HG03066 (cell line): ENCODE measurements around the gene MFNG.

Source experiments
- ATAC-seq: cut with Tn5 transposase; IDR thresholded peaks from one replicate; pipeline ENCODE4 v1.9.1; 2021; ENCODE audit warnings: low read depth; ENCODE audit not compliant: unreplicated experiment

The MFNG gene

DNA sequence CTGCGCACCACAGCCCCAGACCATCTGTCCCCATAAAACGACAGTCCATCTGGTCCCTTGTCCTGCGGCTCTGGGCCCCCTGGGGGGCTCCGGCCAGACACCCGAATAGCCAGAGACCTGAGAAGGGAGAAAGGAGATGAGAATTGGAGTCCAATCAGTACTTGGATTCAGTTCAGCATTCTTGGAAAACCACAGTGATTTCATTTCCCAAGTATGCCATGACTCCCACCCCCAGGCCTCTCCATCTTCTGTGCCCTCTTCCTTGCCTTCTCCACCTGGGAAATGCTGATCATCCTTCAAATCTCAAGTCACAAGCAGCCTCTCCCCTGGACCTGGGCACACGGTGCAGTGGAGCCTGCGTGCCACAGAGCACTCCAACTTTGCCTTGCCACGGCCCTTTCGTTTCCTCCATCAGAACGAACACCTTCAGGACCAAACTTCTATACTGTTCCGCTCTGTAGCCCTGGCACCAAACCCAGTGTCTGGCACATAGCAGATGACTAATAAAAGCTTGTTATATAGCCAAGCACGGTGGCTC lies 10.9 kb upstream of the MFNG start:
- no peak for ATAC-seq

DNA sequence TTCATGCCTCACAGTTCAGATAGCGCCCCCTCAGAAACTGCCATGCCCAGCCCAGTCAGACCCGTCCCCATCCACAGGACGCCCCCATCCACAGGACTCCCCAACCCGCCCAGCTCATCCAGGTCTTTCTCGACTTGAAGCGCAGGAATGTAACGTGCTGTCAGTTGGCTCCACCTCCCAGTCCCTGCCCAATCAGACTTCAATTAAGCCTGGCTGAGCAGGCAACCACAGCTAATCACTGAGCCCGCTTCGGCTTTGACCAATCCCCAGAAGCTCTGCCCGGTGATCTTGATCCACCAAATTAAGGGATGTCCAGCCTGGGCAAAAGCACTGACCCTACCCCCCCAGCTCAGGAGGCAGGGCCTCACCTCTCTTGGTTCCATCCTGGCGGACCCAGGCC lies 10.5 kb upstream of the MFNG start:
- ATAC-seq, result no peak

DNA sequence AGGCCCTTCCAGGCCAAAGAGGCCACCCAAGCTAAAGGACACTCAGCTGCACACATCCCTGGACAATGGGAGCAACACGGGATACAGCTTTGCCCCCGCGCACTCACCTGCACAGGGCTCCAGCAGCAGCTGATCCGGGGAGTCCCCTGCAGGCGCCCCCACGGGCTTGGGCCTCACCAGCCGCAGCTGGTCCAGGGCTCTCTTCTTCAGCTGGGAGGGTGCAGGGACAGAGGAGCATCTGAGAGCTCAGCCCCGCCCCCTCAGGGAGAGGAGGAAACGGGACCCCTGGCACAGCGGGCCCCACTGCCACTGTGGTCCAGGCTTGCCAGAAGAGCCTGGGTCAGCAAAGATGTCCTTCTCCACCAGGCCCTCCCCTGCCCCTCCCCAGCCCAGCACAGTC lies 7.8 kb upstream of the MFNG start:
- no peak for ATAC-seq

DNA sequence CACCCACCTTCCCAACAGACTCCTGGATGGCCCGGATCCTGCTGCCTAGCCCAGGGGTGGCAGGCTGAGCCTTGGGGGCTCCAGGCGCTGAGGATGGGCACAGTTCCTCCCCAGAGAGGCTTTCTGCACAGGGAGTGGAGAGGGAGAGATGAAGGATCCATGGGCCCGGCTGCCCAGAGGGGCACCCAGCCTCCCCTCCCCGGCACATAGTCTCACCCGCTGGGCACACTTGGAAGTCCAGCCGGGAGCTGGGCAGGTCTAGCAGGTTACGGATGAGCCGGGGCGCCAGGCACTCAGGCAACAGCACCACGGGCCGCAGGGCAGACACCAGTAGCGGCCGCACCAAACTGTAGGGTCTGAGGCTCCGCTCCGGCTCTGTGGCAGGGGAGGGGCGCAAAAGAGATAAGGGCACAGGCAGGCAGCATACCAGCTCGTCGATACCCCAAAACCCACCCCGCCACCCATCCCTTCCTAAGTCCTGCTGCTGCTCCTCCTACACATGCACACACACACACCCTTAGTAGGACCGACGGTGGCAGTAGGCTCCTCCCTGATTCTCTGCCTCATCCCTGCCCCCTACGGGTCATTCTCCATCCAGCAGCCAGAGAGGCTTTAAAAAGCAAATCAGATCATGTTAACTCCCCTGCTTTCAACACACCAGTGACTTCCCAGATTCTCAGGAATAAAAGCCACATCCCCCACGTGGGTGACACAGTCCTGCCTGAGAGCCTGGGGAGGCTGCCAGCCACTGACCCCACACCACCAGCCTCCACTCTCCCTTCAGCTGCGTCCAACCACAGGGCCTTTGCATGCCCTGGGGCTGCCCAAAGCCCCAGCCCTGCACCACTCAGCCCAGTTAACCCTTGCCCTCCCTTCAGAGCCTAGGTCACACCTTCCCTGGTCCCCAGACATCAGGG lies 6.5 kb upstream of the MFNG start:
- ATAC-seq, result no peak

DNA sequence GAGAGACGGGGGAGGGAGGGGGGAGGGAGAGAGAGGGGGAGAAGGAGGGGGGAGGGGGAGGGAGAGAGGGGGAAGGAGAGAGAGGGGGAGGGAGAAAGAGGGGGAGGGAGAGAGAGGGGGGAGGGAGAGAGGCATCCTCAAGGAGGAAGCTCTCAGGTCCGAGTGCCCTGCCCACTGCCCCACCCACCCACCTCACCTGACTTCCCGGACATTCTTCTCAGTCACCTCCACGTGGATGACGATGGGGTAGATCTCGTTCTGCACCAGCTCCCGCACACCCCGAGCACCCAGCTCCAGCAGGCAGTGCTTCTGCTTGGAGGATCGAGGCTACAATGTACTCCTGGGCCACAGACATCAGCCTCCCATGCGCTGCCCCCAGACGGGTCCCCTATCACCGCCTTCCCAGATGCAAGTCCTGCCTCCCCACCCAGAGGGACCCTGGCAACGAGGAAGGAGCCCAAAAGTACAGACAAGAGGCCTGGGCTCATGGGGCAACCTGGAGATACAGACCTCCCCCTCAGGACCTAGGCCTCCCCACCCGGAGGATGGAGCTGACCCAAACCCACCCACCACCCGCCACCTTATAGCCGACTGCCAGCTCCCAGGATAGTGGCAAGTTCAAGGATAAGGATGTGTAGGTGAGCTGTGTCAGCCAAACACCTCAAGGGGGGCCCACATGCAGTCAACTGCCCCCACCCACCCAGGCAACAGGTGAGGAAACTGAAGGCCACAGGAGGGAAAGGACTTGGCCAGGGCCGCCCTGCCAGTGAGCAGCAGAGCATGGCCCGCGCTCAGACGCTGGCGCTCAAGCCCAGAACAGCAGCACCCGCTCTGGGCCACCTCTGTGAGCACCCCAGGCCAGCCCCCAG lies 5.6 kb upstream of the MFNG start:
- no peak for ATAC-seq

DNA sequence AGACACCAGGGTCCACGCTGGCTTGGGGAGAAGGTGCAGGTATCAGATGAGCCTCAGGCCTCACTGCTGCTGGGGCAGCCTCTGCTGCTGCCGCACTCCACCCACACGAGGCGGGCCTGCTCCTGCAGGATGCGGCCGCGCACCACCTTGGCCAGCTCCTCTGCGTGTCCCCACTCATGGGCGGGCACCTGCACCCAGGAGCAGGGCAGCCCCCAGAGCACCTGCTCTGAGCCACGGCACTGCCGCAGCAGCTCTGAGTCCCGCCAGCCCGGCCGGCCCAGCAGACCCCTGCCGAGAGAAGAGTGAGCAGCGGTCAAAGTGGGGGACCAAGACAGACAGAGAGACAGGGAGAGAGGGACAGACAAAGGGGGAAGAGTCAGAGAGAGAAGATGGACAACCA lies 4.9 kb upstream of the MFNG start:
- ATAC-seq, result no peak

DNA sequence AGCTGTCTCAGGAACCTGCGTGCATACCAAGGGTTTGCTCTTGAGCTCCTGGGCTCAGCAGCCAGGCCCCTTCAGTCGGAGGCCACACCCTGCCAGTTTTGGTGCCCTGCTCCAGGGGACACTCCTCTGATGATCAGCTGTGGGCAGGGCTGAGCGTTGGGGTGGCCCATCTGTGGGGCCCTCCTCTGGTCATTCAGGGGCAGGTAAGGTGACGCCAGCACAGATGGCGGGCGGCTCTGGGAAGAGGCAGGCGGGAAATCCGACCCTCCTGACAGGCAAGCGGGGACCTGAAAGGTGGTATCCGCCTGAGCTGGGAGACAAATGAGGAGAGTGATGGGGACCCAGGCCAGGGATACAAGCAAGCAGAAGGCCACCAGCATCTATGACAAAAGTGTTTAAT lies 3.8 kb upstream of the MFNG start:
- ATAC-seq, result no peak

DNA sequence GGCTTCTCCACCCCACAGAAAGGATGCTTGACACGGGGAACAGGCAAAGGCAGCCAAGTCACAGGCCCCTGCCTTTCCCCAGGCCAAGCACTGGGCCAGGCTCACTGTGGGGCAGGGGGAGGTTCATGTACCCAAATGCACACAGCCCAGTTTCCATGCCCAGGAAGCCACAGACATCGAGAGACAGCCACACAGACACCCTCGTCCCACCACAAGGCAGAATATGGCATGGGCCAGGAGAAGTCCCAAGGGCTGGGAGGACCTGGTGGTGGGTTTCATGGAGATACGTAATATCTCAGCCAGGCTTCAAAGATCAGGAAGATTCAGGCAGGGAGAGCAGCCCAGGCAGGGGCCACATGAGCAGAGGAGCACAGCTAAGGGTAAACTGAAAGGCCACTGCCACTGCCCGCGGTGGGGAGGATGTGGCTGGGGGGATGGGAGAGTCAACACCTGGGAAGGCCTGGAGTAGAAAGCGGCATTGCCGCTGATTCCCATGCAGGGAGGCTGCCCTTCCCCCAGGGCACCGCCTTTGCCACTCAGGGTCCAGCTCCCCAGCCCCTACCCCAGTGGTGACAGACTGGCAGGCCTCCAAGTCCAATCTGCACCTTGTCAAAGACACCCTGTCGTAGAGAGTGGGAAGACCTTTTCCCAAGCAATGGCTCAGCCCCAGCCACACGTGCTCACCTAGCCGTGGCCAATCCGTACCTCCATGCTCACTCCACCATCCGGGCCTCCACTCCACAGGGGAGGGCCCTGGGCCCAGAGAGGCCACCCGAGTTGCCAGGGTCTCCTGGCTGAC lies 2.4 kb upstream of the MFNG start:
- ATAC-seq, result no peak

DNA sequence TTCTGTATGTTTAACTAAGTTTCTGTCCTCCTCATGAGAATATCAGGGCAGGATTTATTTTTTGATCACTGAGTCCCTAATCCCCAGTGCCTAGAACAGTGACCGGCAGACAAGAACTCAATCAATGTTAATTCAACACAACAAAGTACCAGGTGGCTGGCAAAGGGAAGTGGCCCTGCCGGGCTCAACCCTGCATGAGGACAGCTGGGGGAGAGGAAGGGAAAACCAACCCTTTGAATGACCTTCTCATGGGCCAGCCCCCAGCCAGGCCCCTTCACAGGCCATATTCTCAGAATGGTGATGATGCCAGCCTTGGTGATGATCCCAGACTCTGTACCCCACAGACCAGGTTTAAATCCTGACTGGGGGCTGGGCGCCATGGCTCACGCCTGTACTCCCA lies 1.4 kb upstream of the MFNG start:
- no peak for ATAC-seq

DNA sequence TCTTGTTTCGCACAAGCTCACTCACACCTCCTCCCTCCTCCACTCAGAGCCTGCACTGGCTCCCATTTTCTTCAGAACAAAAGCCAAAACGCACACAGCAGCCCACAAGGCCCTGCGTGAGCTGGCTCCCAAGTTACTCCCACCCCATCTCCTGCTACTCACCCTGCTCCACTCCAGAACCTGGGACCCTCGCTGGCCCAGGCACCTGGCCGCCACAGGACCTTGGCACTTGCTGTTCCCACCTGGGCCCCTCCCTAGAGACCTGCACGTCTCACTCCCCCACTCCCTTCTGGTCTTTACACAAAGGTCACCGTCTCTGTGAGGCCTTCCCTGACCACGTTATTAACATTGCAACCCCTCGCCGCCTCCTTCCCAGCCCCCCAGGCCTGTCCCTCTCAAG lies 945 bp upstream of the MFNG start:
- ATAC-seq, result no peak

DNA sequence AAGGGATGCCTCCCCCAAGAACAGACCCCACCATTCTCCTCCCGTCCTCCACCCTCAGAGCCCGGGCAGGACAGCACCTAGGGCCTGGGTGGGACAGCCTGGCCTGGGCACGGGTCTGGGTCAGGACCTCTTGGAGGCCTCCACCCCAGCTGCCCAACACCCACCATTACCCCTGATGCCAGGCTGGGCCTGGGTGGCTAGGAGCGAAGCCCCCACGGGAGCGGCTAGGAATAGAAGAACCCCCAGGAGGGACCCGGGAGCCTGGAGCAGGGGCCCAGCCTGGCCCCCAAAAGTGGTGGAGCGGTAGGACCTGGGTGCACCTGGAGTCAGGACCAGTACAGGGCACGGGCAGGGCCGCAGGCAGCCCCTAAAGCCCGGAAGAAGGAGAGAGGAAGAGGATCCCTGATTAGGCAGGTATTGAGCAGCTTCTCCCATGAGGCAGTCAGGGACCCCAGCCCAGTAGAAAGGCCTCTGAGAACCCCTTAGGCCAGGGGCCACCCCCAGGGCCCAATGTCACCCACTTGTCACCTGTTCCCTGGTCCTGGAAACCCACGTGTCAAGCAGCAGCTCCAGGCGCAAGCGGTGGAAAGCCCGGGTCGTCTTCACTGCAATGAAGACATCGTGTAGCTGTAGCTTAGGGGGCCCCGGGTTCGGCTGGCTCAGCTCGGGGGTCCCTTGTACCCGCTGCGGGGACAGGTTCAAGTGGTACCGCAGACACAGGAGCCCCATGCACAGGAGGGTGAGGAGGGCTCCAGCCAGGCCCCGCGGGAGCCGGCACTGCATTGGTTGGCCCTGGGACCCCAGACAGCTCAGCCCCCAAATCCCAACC lies 575 bp downstream of the MFNG start:
- ATAC-seq, result no peak

DNA sequence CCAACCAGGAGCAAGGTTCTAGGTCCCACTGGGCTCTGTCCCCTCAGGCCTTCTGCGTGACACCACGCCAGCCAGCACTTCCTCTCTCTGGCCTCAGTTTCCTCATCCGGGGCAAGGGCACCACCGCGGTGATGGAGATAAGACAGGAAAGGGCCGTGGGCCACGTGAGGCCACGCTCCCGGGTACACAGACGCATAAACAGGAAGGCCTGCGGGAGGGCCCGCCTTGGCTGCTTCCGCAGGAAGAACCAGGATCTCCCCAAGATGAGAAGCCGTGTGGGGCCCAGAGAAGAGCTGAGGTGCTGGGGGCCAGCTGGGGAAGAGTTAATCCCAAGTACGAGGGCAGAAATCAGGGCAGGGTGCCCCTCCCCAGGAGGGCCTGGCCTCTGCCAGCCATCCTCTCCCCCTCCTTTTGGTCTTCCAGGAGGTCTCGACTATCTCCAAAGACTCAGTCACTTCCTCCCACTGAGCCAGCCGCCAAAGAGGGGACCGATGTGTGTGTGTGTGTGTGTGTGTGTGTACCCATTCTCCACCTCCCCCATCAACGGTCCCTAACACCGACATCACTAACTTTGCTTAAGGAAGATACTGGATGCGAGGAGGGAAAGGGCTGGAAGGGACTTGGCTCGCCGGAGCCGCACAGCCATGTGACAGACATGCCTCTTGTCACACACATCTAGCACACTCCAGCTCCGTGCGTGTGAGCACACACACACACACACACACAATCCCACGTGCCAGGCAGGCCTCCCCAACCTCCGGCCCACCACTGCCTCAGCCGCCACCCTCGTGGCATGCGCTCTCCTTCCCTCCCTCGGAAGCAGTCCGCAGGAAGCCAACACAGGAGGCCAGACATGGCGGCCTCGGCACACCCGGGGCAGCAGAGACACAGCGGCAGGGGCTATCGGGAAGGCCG lies 1.4 kb downstream of the MFNG start:
- ATAC-seq, result no peak

DNA sequence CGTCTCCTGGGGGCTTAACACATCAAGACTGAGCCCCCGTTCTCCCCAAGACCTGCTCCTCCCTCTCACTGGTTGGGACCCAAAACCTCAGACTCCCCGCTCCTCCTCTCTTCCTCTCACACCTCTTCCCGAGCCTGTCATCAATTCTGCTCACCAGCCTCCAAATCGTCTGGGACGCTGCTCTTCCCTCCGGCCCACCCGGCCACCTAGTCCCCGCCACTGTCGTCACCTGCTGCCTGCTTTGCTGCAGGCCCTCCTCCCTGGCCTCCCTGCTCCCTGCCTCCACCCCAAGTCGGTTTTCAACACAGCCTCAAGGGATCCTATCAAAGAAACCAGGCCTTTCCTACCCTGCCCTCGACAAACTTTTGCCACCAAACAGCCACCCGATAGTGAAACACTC lies 3.1 kb downstream of the MFNG start:
- ATAC-seq, result no peak

DNA sequence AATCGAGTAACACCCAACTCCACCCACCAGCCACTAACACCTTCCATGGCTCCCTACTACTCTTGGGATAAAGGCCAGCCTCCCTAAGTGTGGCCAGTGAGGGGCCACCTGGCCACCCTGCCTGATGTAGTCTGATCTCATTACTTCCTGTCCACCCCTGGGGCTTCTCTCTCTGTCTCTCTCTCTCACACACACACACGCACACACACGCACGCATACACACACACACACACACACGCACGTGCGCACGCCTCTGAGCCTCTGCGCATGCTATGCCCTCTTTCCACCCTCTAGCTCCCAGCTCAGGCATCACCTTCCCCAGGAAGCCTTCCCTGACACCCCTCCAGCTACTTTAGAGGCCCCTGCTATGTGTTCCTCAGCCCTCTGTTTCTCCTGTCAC lies 3.9 kb downstream of the MFNG start:
- no peak for ATAC-seq

DNA sequence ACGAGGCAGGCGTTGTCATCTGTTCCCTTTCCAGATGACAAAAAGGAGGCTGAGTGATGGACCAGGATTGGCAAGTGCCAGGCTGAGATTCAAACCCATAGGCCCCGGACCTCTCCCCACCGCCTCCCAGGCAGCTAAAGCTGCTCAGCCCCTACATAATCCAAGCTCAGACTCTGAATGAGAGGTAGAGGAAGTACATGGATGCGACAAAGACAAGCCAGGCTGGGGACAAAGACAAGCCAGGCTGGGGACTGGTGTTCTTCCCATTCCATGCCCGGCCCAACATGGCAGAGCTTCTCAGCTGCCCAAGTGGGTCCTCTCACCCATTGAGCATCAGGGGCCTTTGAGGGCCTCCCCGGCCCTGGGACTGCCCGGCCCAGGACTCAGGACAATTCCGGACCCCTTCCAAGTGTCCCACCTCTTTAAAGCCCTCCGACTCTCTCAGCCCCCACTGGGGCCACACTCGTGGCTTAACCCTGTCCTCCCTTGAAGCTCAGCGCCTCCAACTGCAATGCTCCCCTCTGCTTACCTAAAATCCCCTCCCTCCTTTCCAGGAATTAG lies 4.8 kb downstream of the MFNG start:
- ATAC-seq, result no peak

DNA sequence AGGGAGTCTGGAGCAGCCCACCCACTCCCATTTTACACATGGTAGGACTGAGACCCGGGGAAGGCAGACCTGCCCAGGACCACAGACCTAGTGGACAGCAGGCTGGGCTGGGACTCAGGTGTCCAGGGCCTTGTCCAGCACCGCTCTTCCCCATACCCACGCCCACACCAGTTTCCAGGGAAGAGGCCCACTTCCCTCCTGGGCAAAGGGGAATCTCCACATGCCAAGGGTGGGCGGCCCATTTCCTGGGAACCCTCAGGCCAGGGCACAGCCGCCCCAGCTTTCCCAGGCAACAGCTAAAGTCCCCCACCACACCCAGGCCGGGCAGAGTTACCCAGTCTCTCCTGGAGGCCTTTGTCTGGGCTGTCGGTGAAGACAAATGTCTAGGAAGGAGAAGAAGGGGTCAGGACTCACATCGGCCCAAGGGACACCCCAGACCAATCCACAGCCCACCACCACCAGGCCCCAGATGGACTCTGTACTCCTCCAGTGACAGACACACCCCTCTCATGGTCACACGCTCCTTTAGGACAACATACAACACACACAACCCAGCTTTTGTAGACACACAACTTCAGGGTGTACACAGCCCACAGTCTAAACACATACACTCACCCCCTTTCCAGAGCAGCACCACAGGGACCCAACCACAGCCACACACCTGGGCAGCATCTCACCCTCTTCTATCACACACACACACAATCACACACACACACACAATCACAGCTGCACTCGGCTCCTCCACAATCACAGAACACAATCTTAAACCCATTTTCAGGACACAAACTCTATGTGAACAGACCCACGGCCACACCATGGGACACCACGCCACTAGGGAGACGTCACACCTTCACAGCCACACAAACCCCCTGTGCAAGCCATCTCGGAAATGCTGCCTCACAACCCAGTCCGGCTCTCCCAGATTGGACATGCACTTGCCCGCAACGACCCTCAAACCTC lies 5.5 kb downstream of the MFNG start:
- ATAC-seq, result no peak

DNA sequence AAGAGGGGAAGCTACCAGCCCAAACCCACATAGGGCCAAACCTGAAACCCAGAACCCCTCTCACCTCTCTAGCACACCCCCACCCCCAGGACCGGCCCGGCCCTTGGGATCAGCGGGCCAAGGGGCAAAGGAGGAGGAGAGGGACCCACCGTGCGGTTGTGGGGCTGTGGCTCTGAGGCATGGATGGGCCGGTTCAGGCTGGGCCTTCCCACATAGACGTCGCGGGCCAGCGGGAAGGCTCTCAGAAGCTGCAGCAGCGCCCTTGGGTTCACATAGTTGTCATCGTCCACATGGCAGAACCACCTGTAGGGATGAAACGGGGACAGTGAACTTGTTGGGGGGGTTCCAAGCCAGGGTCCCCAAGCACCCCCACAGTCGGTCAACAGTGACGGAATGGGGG lies 7.0 kb downstream of the MFNG start:
- ATAC-seq, result no peak
